SK-N-SH (cell line): Measurements from ENCODE around the gene TGFB2. TPM values are rescaled to one million over a fixed set of nuclear protein-coding genes. Genes with fewer than 3 reads are reported as not detected.
A peak's percentile ranks its signal among the peaks of the same experiment; 100 is the strongest.

Experiments
- CTCF ChIA-PET: fragments of 300-600, 350-600 bp; formaldehyde crosslinking; extraction: SDS; loops from one replicate; lab custom pipeline; 2021; lab: Yijun Ruan, JAX
- POLR2A ChIA-PET: fragments of 350-600 bp; sonication (Branson Sonifier 250); formaldehyde crosslinking; extraction: SDS; loops from one replicate; lab custom pipeline; 2020; ENCODE audit warnings: antibody characterized with exemption, inconsistent platforms; lab: Yijun Ruan, JAX
- DNase-seq: peaks from one replicate; pipeline ENCODE4 v3.0.0; 2012
- H2AFZ ChIP-seq: fragments of 200-600 bp; sonication (generic); 2 replicates; pipeline ENCODE4 v1.8.1; 2016; ENCODE audit warnings: antibody characterized with exemption, mild to moderate bottlenecking, low read depth
- H3F3A ChIP-seq: fragments of 200-600 bp; sonication (generic); replicated peaks from 2 replicates; pipeline ENCODE3; 2016; ENCODE audit warnings: antibody characterized with exemption, mild to moderate bottlenecking; ENCODE audit not compliant: insufficient read depth
- H3K27ac ChIP-seq, 2 experiments: fragments of 200-500 bp in 1 of 2; fragments of 200-600 bp in 1 of 2; sonication (Bioruptor generic) in 1 of 2; sonication (generic), shearing (Covaris generic) in 1 of 2; 2 replicates each; pipeline versions ENCODE4 v1.5.1 to v1.6.1; 2014 to 2016; ENCODE audit warnings: low read depth in 2 of 2, inconsistent platforms in 1 of 2, low read length in 1 of 2, mild to moderate bottlenecking in 1 of 2, mixed read lengths in 1 of 2
- H3K27me3 ChIP-seq: fragments of 200-600 bp; sonication (generic), shearing (Covaris generic); 2 replicates; pipeline ENCODE4 v1.6.1; 2016; ENCODE audit warnings: mixed run types; ENCODE audit not compliant: insufficient read depth
- H3K36me3 ChIP-seq, 2 experiments: fragments of 200-500 bp in 1 of 2; fragments of 200-600 bp in 1 of 2; sonication (Bioruptor generic) in 1 of 2; sonication (generic) in 1 of 2; replicated peaks in 1 of 2; 2 replicates each; pipeline versions ENCODE3 to v1.5.1; 2014 to 2016; ENCODE audit warnings: low read length in 1 of 2, mild to moderate bottlenecking in 1 of 2; ENCODE audit not compliant: insufficient read depth in 2 of 2, control insufficient read depth in 1 of 2
- H3K4me1 ChIP-seq, 2 experiments: fragments of 200-500 bp in 1 of 2; fragments of 200-600 bp in 1 of 2; sonication (Bioruptor generic) in 1 of 2; sonication (generic), shearing (Covaris generic) in 1 of 2; 2 replicates each; pipeline versions ENCODE4 v1.5.1 to v1.6.1; 2014 to 2016; ENCODE audit warnings: low read depth in 1 of 2, low read length in 1 of 2, mixed run types in 1 of 2; ENCODE audit not compliant: insufficient read depth in 2 of 2, control insufficient read depth in 1 of 2
- H3K4me2 ChIP-seq: fragments of 200-600 bp; sonication (generic), shearing (Covaris generic); 2 replicates; pipeline ENCODE4 v1.6.1; 2017; ENCODE audit warnings: mixed run types
- H3K4me3 ChIP-seq, 2 experiments: fragments of 200-500 bp in 1 of 2; fragments of 200-600 bp in 1 of 2; sonication (Bioruptor generic) in 1 of 2; sonication (generic), shearing (Covaris generic) in 1 of 2; 2 replicates each; pipeline versions ENCODE4 v1.5.1 to v1.8.1; 2014 to 2016; ENCODE audit warnings: low read depth in 2 of 2, inconsistent platforms in 1 of 2, low read length in 1 of 2, mild to moderate bottlenecking in 1 of 2, mixed read lengths in 1 of 2, moderate library complexity in 1 of 2
- H3K79me2 ChIP-seq: fragments of 200-600 bp; sonication (generic); 2 replicates; pipeline ENCODE4 v1.8.1; 2017; ENCODE audit warnings: mild to moderate bottlenecking; ENCODE audit not compliant: insufficient read depth
- H3K9ac ChIP-seq: fragments of 200-600 bp; sonication (generic); 2 replicates; pipeline ENCODE4 v1.6.1; 2017; ENCODE audit warnings: mixed run types
- H3K9me2 ChIP-seq: fragments of 200-600 bp; sonication (generic); 2 replicates; pipeline ENCODE4 v1.6.1; 2017; ENCODE audit warnings: mixed run types
- H3K9me3 ChIP-seq: fragments of 200-600 bp; sonication (generic); 2 replicates; pipeline ENCODE4 v1.6.1; 2017; ENCODE audit warnings: mixed run types, mild to moderate bottlenecking, moderate library complexity
- H4K20me1 ChIP-seq: fragments of 200-600 bp; sonication (generic); 2 replicates; pipeline ENCODE4 v1.6.1; 2017; ENCODE audit warnings: mild to moderate bottlenecking, mixed run types; ENCODE audit not compliant: insufficient read depth
- CHD2 ChIP-seq: fragments of 150-350 bp; IDR thresholded peaks from 2 replicates; pipeline ENCODE4 v1.6.1; 2018; ENCODE audit warnings: low read length; ENCODE audit not compliant: partially characterized antibody
- EZH2phosphoT487 ChIP-seq: fragments of 200-600 bp; sonication (generic); IDR thresholded peaks from 2 replicates; pipeline ENCODE4 v1.6.1; 2017; ENCODE audit warnings: low read depth, mixed run types, mild to moderate bottlenecking, antibody characterized with exemption, moderate library complexity, borderline replicate concordance
- GATA2 ChIP-seq: sonication (generic); formaldehyde crosslinking; IDR thresholded peaks from 2 replicates; pipeline ENCODE4 v1.5.0; 2020; ENCODE audit warnings: mild to moderate bottlenecking, missing genetic modification reagents
- MAX ChIP-seq: IDR thresholded peaks from 2 replicates; pipeline ENCODE4 v1.4.0; 2012; ENCODE audit warnings: low read depth
- MEF2A ChIP-seq: IDR thresholded peaks from 2 replicates; pipeline ENCODE4 v1.4.0; 2012; ENCODE audit warnings: low read depth, borderline replicate concordance
- NFIC ChIP-seq: IDR thresholded peaks from 2 replicates; pipeline ENCODE4 v1.4.0; 2012; ENCODE audit warnings: borderline replicate concordance
- RAD21 ChIP-seq: IDR thresholded peaks from 2 replicates; pipeline ENCODE4 v1.6.1; 2012; ENCODE audit warnings: mild to moderate bottlenecking, low read length
- SIN3A ChIP-seq: IDR thresholded peaks from 2 replicates; pipeline ENCODE4 v1.6.1; 2012; ENCODE audit warnings: low read depth, mild to moderate bottlenecking, low read length, moderate library complexity, borderline replicate concordance
- SMC3 ChIP-seq: IDR thresholded peaks from 2 replicates; pipeline ENCODE4 v1.6.1; 2012; ENCODE audit warnings: low read depth, low read length, improper control_type of control experiment
- TCF12 ChIP-seq: IDR thresholded peaks from 2 replicates; pipeline ENCODE4 v1.4.0; 2012
- TEAD4 ChIP-seq: IDR thresholded peaks from 2 replicates; pipeline ENCODE4 v1.4.0; 2012; ENCODE audit warnings: mild to moderate bottlenecking, borderline replicate concordance; ENCODE audit not compliant: insufficient read depth
- WGBS: methylation state at CpG from one replicate; pipeline ENCODE4 v1.1.6; 2017; ENCODE audit warnings: low lambda C conversion rate; 5-methylcytosine and 5-hydroxymethylcytosine counted together
- polyA plus RNA-seq, 3 experiments: library from polyadenylated mRNA; depleted of rRNA; stranded (reverse); fragments of >200 nt; gene quantifications; 2 replicates each; pipeline ENCODE4 v1.2.3, GENCODE V29; 2012
- TF ChIP-seq, protein P1 (sequence below): fragments of 200-600 bp; sonication (generic); IDR thresholded peaks from 2 replicates; pipeline ENCODE4 v1.6.1; 2017; ENCODE audit warnings: antibody characterized with exemption, mild to moderate bottlenecking, moderate library complexity
- TF ChIP-seq, protein P2 (sequence below): IDR thresholded peaks from 2 replicates; pipeline ENCODE4 v1.4.0; 2012; ENCODE audit warnings: low read depth, borderline replicate concordance

TGFB2 gene
- polyA plus RNA-seq, 1 of the 3 experiments (the other 2 are of a cell fraction), result 2.4 TPM

- TF ChIP-seq SIN3A (no peak), NFIC (no peak), GATA2 (no peak)
Observed at GRCh38 chr1:218357893-218358232, 12.7 kb downstream of the TGFB2 start (continued).

GRCh38 chr1:218361298-218362065 is 16.3 kb downstream of the TGFB2 start:
- no peaks in the 10 kb centered on the region for H3K36me3 ChIP-seq
- POLR2A ChIA-PET, result no interaction called here
- H3K27ac ChIP-seq, result peak overlapping the region; percentile 51 to 60
- peak overlapping the region; percentile 8; the same call in 1 of the 2 replicates for H3K9ac ChIP-seq
- H3K4me1 ChIP-seq, result peaks cover 2 to 4% of the 10 kb centered on the region in 2 experiments; a peak in 3 of 4 replicates
- no peaks in the 10 kb centered on the region for H3F3A ChIP-seq
- no peaks in the 10 kb centered on the region for H4K20me1 ChIP-seq
- peaks cover 2% of the 10 kb centered on the region; the same call in 1 of the 2 replicates for H3K79me2 ChIP-seq
- H3K9me2 ChIP-seq, result no peaks in the 10 kb centered on the region
- no peak overlapping the region; a peak in 1 of 4 replicates for H3K4me3 ChIP-seq
- CTCF ChIA-PET, result interaction anchor here (0.7 to 1.0 kb wide), 3 partner anchors 18 to 705 kb away, joined by 3 to 4 read pairs (median 3); no protein-coding TSS in a partner anchor
- TF ChIP-seq SMC3 (peak; percentile 80), MAX (no peak), RAD21 (peak; percentile 92), EZH2phosphoT487 (no peak), TCF12 (peak; percentile 40), TEAD4 (no peak)
- TF ChIP-seq, protein P1, sequence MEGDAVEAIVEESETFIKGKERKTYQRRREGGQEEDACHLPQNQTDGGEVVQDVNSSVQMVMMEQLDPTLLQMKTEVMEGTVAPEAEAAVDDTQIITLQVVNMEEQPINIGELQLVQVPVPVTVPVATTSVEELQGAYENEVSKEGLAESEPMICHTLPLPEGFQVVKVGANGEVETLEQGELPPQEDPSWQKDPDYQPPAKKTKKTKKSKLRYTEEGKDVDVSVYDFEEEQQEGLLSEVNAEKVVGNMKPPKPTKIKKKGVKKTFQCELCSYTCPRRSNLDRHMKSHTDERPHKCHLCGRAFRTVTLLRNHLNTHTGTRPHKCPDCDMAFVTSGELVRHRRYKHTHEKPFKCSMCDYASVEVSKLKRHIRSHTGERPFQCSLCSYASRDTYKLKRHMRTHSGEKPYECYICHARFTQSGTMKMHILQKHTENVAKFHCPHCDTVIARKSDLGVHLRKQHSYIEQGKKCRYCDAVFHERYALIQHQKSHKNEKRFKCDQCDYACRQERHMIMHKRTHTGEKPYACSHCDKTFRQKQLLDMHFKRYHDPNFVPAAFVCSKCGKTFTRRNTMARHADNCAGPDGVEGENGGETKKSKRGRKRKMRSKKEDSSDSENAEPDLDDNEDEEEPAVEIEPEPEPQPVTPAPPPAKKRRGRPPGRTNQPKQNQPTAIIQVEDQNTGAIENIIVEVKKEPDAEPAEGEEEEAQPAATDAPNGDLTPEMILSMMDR, result peak; percentile 92
- TF ChIP-seq, all 33 proteins: peak for 4
- no peaks in the 10 kb centered on the region for H3K27me3 ChIP-seq
- 89% methylated on average over 7 of the region's 7 CpGs for WGBS
- H3K9me3 ChIP-seq, result no peaks in the 10 kb centered on the region
- H3K4me2 ChIP-seq, result no peak overlapping the region
- DNase-seq, result peak; percentile 46
- no peak overlapping the region; the same call in 1 of the 2 replicates for H2AFZ ChIP-seq

- H3K4me3 ChIP-seq, result no peak overlapping the region
- H3F3A ChIP-seq, result no peaks in the 10 kb centered on the region
- H3K4me1 ChIP-seq, result peaks cover 2 to 4% of the 10 kb centered on the region in 2 experiments; a peak in 3 of 4 replicates
- H4K20me1 ChIP-seq, result no peaks in the 10 kb centered on the region
- H3K36me3 ChIP-seq, result no peaks in the 10 kb centered on the region
- POLR2A ChIA-PET, result no interaction called here
- H3K9me3 ChIP-seq, result no peaks in the 10 kb centered on the region
- no peak overlapping the region for H2AFZ ChIP-seq
- H3K9ac ChIP-seq, result no peak overlapping the region
- no peak overlapping the region; a peak in 1 of 4 replicates for H3K27ac ChIP-seq
- TF ChIP-seq MEF2A (no peak), CHD2 (no peak), NFIC (no peak), SIN3A (no peak)
- TF ChIP-seq, protein P2, sequence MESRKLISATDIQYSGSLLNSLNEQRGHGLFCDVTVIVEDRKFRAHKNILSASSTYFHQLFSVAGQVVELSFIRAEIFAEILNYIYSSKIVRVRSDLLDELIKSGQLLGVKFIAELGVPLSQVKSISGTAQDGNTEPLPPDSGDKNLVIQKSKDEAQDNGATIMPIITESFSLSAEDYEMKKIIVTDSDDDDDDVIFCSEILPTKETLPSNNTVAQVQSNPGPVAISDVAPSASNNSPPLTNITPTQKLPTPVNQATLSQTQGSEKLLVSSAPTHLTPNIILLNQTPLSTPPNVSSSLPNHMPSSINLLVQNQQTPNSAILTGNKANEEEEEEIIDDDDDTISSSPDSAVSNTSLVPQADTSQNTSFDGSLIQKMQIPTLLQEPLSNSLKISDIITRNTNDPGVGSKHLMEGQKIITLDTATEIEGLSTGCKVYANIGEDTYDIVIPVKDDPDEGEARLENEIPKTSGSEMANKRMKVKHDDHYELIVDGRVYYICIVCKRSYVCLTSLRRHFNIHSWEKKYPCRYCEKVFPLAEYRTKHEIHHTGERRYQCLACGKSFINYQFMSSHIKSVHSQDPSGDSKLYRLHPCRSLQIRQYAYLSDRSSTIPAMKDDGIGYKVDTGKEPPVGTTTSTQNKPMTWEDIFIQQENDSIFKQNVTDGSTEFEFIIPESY, result no peak
- TF ChIP-seq, all 33 proteins: peak for 0
- CTCF ChIA-PET, result interaction anchor here (1.0 kb wide), 1 partner anchor 704 kb away, joined by 4 read pairs; no protein-coding TSS in a partner anchor
- H3K9me2 ChIP-seq, result no peaks in the 10 kb centered on the region
- no peak overlapping the region for H3K4me2 ChIP-seq
- WGBS, result 93% methylated on average over 5 of the region's 5 CpGs
- DNase-seq, result no peak
- peaks cover 2% of the 10 kb centered on the region; the same call in 1 of the 2 replicates for H3K79me2 ChIP-seq
- H3K27me3 ChIP-seq, result no peaks in the 10 kb centered on the region
Observed at GRCh38 chr1:218362418-218363076, 17.4 kb downstream of the TGFB2 start.
